ENCODE results near the gene XIRP2.

The XIRP2 gene

DNA sequence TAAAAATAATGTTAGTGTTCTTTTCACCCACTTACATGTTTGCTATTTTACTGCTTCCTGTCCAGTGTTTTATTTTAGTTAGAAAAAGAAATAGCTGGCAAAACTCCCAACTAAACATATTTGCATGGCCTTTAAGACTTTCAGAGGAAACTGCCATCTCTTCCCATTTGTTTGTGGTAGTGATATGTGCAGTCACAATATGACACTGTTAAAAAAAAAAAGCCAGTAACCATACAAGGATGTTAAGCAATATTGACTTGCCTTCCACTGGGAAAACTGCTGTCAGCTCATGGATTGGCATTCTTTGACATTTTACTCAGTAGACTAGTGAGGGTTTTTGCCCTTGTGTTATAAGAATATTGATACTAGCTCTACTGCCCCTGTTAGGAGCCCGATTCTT is 29.1 kb downstream of the XIRP2 start:
- no peak for DNase-seq (ENCODE audit: low read depth)
- no peak for TF ChIP-seq MYC (IDR thresholded peaks at IDR 0.05; ENCODE audit: low read depth, low read length)
- TF ChIP-seq, protein P1, sequence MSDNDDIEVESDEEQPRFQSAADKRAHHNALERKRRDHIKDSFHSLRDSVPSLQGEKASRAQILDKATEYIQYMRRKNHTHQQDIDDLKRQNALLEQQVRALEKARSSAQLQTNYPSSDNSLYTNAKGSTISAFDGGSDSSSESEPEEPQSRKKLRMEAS (IDR thresholded peaks at IDR 0.05; ENCODE audit: low read depth, low read length): no peak
- no peak overlapping the region for H3K4me3 ChIP-seq (ENCODE audit: low read depth, low read length)

DNA sequence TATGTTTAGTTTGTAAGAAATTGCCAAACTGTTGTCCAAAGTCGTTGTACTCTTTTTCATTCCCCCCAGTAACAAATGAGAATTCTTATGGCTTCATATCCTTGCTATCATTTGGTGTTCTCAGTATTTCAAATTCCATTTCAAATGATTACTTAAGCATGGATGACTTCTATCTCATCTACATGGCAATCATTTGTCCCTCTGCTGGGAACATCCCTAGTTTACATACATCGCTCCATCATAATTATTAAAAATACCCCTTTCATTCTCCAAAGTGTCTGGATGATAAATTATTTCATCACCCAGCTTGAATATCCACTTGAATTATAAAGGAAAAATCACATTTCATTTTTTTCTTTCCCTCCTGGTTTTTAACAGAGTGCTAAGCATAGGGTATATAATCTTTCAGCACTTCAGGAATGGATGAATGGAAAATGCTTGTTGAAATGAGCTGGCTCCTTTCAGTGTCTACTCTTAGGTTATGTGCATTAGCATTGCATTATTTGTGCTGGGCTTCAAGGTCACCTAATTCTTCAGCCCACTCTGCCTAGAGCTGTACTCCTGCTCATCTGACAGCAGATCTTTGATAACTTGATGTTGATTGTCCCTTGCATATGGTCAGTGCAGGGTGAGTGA is 33.1 kb downstream of the XIRP2 start:
- TF ChIP-seq MYC (IDR thresholded peaks at IDR 0.05; ENCODE audit: low read depth, low read length) (no peak), POLR2A (IDR thresholded peaks at IDR 0.05; ENCODE audit: extremely low read depth, insufficient read length) (no peak)
- TF ChIP-seq, protein P2, sequence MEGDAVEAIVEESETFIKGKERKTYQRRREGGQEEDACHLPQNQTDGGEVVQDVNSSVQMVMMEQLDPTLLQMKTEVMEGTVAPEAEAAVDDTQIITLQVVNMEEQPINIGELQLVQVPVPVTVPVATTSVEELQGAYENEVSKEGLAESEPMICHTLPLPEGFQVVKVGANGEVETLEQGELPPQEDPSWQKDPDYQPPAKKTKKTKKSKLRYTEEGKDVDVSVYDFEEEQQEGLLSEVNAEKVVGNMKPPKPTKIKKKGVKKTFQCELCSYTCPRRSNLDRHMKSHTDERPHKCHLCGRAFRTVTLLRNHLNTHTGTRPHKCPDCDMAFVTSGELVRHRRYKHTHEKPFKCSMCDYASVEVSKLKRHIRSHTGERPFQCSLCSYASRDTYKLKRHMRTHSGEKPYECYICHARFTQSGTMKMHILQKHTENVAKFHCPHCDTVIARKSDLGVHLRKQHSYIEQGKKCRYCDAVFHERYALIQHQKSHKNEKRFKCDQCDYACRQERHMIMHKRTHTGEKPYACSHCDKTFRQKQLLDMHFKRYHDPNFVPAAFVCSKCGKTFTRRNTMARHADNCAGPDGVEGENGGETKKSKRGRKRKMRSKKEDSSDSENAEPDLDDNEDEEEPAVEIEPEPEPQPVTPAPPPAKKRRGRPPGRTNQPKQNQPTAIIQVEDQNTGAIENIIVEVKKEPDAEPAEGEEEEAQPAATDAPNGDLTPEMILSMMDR (IDR thresholded peaks at IDR 0.05; ENCODE audit: low read depth, low read length): no peak
- DNase-seq (ENCODE audit: low read depth): no peak
- no peak overlapping the region for H3K4me3 ChIP-seq (ENCODE audit: low read depth, low read length)

DNA sequence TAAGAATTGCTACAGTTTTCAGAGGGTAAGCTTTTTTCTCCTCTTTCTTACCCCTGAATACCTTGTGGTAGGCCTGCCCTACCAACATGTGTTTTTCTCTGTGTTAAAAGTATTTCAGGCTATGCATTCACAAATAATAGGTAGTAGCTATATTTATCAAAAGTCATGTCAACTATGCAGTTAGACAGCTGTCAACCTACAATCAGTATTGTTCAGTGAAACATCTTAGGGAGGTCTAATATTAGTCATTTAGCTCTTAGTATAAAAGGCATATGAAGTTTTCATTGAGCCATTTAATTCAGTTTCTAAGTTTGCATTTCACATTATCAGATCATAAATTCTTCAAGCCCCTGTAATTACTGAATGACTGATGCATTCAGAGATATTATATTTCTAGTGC is 36.7 kb downstream of the XIRP2 start:
- DNase-seq (ENCODE audit: low read depth): no peak
- no peak overlapping the region for H3K4me3 ChIP-seq (ENCODE audit: low read depth, low read length)
- TF ChIP-seq POLR2A (IDR thresholded peaks at IDR 0.05; ENCODE audit: extremely low read depth, insufficient read length) (no peak), MYC (IDR thresholded peaks at IDR 0.05; ENCODE audit: low read depth, low read length) (no peak)
- TF ChIP-seq, protein P1 (IDR thresholded peaks at IDR 0.05; ENCODE audit: low read depth, low read length): no peak
- TF ChIP-seq, protein P2 (IDR thresholded peaks at IDR 0.05; ENCODE audit: low read depth, low read length): no peak

DNA sequence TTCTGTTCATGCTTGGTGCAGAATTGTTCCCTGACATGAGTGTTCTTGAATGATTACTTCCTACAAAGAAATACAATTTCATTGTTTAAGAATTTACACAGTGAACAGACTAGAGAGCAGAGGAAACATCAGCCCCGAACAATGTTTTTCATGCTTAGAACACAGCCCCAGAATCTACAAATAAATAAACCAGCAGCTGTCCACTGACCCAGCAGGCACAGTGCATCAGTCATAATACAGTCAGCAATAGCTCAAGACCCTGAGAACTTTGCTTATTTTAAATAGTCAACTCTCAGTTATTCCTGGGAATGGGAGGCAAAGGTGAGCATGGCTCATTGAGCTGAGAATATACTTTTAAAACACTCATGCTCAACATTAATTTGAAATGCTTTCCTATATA is 38.4 kb downstream of the XIRP2 start:
- TF ChIP-seq POLR2A (IDR thresholded peaks at IDR 0.05; ENCODE audit: extremely low read depth, insufficient read length) (no peak), MYC (IDR thresholded peaks at IDR 0.05; ENCODE audit: low read depth, low read length) (no peak)
- TF ChIP-seq, protein P1 (IDR thresholded peaks at IDR 0.05; ENCODE audit: low read depth, low read length): no peak
- TF ChIP-seq, protein P2 (IDR thresholded peaks at IDR 0.05; ENCODE audit: low read depth, low read length): no peak
- H3K4me3 ChIP-seq (ENCODE audit: low read depth, low read length): no peak overlapping the region
- no peak for DNase-seq (ENCODE audit: low read depth)

DNA sequence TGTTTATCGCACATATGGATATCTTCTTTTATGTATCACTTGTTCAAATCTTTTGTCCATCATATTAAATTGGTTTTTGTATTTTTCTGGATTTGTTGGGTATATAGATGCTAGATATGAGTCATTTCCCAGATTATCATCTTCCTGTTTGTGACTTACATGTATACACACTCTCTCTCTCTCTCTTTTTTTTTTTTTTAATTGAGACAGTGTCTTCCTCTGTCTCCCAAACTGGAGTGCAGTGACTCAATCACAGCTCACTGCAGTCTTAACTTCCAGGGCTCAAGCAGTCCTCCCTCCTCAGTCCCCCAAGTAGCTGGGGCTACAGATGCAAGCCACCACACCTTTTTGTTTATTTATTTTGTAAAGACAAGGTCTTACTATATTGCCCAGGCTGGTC is 43.8 kb downstream of the XIRP2 start:
- TF ChIP-seq, protein P2 (IDR thresholded peaks at IDR 0.05; ENCODE audit: low read depth, low read length): no peak
- TF ChIP-seq POLR2A (IDR thresholded peaks at IDR 0.05; ENCODE audit: extremely low read depth, insufficient read length) (no peak), MYC (IDR thresholded peaks at IDR 0.05; ENCODE audit: low read depth, low read length) (no peak)
- TF ChIP-seq, protein P1 (IDR thresholded peaks at IDR 0.05; ENCODE audit: low read depth, low read length): no peak
- no peak for DNase-seq (ENCODE audit: low read depth)
- H3K4me3 ChIP-seq (ENCODE audit: low read depth, low read length): no peak overlapping the region

DNA sequence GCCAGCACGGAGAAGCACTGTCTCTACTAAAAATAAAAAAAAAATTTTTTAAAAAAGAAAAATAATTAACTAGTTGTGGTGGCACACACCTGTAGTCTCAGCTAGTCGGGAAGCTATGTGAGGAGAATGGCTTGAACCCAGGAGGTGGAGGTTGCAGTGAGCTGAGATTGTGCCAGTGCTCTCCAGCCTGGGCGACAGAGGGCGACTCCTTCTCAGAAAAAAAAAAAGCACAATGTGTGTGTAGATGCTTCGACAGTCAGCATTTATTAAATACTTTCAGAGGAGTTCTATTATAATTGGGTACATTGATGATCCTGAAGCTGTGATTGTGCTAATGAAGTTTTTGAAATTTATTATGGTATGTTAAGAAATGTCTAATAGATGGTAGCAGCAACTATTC is 46.5 kb downstream of the XIRP2 start:
- TF ChIP-seq, protein P2 (IDR thresholded peaks at IDR 0.05; ENCODE audit: low read depth, low read length): no peak
- no peak for TF ChIP-seq POLR2A (IDR thresholded peaks at IDR 0.05; ENCODE audit: extremely low read depth, insufficient read length)
- no peak for TF ChIP-seq MYC (IDR thresholded peaks at IDR 0.05; ENCODE audit: low read depth, low read length)
- TF ChIP-seq, protein P1 (IDR thresholded peaks at IDR 0.05; ENCODE audit: low read depth, low read length): no peak
- DNase-seq (ENCODE audit: low read depth): no peak
- no peak overlapping the region for H3K4me3 ChIP-seq (ENCODE audit: low read depth, low read length)
